Astrocyte (in vitro differentiated cells and primary cell): ENCODE data around the gene FGFR4.

Source experiments
- EZH2 ChIP-seq: IDR thresholded peaks from 2 replicates; pipeline ENCODE4 v1.6.1; 2012; ENCODE audit warnings: mild to moderate bottlenecking, low read length, inconsistent platforms; ENCODE audit not compliant: insufficient read depth
- TF ChIP-seq, protein P1 (sequence below): IDR thresholded peaks from 2 replicates; pipeline ENCODE4 v1.5.1; 2011; ENCODE audit warnings: low read depth, mild to moderate bottlenecking, inconsistent platforms, low read length, moderate library complexity; ENCODE audit not compliant: insufficient read depth

DNA sequence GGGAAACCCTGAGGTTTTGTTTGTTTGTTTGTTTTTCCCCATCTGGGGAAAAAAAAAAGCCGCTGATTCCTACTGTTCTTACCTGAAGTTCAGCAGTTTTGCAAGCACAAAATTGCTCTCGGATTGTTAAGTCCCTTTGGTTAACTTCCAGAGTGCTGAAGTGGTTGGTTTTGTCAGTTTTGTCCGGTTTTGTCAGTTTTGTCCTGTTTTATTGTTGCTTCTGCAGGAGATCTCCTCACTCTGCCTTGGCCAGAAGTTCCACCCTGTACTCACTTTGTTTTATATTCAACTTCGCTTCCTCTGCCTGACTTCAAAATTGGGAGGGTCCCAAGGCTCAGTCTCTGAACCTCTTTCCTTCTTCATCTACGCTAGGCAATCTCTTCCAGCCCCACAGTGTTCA lies 49.8 kb upstream of the FGFR4 start:
- TF ChIP-seq, protein P1, sequence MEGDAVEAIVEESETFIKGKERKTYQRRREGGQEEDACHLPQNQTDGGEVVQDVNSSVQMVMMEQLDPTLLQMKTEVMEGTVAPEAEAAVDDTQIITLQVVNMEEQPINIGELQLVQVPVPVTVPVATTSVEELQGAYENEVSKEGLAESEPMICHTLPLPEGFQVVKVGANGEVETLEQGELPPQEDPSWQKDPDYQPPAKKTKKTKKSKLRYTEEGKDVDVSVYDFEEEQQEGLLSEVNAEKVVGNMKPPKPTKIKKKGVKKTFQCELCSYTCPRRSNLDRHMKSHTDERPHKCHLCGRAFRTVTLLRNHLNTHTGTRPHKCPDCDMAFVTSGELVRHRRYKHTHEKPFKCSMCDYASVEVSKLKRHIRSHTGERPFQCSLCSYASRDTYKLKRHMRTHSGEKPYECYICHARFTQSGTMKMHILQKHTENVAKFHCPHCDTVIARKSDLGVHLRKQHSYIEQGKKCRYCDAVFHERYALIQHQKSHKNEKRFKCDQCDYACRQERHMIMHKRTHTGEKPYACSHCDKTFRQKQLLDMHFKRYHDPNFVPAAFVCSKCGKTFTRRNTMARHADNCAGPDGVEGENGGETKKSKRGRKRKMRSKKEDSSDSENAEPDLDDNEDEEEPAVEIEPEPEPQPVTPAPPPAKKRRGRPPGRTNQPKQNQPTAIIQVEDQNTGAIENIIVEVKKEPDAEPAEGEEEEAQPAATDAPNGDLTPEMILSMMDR, result no peak
- TF ChIP-seq EZH2, result no peak
